Measurements from ENCODE around the gene PRLH.

Gene PRLH

DNA sequence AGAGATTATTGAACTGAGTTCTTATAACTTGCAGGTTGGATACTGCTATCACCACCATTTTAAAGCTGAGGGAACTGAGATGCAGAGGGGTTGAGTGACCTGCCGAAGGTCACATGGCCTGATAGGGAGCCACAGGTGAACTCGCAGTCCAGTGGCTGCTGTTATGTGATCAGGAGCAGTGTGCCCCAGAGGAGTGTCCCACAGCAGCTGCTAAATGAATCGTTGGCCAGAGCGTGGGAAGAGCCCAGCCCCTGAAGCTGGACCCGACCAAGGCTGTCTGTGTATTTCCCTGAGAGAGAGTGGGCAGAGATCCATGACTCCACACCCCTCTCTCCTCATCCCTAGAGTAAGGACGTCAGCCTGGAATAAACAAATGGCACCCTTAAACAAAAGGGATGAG lies 26.7 kb upstream of the PRLH start:
- DNase-seq (ENCODE audit: low spot score) = no peak

DNA sequence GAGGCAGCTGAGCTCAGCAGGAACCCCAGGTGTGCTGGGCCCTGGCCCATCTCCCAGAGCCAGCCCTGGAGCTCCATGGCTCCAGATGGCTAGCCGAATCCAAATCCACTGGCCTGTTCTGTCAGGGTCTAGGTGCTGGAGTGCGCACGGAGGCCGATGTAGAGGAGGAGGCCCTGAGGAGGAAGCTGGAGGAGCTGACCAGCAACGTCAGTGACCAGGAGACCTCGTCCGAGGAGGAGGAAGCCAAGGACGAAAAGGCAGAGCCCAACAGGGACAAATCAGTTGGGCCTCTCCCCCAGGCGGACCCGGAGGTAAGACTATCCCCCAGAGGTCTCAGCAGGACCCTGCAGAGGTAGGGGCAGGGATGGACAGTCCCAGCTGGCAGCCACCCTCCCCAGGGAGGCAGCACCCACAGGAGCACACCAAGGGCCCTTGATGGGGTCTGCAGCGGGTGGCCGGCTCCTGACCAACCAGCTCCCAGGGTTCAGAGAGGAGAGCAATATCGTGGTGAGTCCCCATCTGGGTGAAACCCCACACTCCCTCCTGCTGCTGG lies 26.1 kb upstream of the PRLH start:
- no peak for DNase-seq (ENCODE audit: low spot score)

DNA sequence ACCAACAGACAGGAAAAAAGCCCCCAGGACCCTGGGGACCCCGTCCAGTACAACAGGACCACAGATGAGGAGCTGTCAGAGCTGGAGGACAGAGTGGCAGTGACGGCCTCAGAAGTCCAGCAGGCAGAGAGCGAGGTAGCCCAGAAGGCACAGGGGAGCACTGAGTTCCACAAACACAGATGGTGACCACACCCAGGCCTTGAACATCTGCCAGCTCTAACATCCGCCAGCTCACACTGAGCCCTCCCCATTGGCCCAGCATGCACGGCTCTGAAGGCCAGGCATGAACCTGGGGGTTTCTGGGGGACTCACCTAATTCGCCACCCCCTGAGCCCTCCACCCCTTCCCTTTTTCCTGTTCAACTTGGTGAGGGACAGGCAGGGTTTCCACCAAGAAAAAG lies 25.6 kb upstream of the PRLH start:
- DNase-seq (ENCODE audit: low spot score) = peak; percentile 89

DNA sequence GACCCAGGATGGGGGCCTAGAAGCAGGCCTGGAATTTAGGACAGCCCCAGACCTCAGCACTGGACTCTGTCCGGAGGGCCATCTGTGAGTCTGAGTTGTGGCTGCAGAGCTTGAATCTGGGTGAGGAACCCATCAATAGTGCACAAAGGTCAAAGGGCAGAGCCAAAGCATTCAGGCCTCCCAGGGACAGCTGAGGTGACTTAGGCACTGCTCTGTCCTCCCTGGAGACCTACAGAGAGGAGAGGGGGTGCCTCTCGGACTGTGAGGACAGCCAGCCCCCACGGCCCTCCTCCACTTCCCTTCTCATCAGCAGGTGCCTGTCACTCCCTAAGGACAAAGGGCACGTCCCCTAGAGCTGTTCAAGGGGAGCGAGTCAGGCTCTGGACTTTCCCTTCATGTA lies 25.1 kb upstream of the PRLH start:
- no peak for DNase-seq (ENCODE audit: low spot score)

DNA sequence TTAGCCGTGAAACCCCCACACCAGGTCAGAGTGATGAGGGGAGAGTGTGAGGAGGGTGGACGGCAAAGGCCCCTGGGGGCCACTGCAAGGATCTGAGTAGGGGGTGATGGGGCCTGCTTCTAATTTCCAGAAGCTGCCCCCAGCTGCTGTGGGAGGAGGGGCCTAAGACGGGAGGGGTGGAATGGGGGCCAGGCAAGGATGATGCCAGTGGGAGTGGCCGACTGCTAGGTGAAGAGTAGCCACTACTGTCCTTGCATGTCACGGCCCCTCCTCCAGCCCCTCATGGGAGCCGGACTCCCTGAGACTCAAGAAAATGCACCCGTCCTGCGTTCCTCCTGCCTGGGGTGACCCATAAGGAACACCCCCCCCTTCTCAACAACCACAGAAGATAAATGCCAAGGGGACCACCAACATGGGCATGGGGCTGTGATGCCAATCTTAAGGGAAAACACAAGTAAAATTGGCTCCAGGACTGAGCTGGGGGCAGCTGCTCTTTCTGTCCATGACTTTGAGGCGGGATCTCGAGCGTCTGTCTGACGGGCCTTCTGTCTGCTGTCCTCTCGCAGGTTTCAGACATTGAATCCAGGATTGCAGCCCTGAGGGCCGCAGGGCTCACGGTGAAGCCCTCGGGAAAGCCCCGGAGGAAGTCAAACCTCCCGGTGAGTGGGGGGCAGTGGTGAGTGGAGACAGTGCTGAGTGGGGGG lies 24.2 kb upstream of the PRLH start:
- no peak for DNase-seq (ENCODE audit: low spot score)

DNA sequence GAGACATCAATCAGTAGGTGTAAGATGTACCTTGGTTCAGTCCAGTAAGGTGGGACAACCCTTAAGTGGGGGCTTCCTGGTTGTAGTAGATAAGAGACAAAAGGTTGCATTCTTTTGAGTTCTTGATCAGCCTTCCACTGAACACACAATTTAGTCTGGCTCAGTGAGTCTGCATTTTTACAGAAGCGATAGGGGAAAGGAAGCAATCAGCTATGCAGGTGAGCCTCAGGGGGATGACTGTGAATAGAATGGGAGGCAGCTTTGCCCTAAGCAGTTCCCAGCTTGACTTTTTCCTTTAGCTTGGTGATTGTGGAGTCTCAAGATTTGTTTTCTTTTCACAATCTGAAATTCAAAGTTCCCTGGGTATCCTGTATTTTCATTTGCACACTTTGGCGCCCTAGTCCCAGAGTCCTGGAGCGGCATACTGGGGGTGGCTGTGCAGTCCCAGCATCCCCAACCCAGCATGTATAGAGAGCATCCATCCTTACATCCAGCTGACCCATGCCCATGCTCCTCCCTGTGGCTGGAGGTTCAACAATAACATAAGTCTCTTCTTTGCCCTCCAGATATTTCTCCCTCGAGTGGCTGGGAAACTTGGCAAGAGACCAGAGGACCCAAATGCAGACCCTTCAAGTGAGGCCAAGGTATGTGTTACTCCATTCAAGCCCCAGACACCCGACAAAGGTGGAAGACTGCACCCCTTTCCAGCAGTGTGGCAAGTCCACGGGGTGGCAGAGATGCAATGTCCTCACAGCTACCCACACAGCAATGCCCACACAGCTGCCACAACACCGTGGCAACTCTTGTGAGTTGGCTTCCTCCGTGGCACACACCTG lies 20.1 kb upstream of the PRLH start:
- no peak for DNase-seq (ENCODE audit: low spot score)

DNA sequence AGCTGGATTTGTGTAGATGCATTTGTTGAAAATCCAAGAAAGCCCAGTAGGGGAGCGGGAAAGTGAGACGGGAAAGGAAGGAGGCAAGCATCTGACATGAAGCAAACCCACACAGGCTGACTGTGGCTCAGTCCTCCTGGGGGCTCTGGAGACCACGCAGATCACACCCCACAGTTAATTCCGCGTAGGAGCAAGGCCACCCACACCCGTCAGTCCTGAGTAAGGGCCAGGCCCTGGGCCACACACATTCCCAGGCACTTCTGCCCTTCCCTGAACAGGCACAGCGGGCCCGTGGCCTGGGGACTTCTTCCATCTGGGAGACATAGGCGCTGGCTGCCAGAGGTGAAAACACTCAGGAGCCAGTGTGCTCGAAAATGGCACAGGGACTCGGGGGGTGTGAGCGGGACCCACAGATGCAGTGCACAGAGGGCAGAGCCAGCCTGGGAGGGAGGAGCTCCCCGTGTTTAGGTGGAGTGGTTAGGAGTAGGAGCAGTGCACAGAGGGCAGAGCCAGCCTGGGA lies 19.4 kb upstream of the PRLH start:
- no peak for DNase-seq (ENCODE audit: low spot score)

DNA sequence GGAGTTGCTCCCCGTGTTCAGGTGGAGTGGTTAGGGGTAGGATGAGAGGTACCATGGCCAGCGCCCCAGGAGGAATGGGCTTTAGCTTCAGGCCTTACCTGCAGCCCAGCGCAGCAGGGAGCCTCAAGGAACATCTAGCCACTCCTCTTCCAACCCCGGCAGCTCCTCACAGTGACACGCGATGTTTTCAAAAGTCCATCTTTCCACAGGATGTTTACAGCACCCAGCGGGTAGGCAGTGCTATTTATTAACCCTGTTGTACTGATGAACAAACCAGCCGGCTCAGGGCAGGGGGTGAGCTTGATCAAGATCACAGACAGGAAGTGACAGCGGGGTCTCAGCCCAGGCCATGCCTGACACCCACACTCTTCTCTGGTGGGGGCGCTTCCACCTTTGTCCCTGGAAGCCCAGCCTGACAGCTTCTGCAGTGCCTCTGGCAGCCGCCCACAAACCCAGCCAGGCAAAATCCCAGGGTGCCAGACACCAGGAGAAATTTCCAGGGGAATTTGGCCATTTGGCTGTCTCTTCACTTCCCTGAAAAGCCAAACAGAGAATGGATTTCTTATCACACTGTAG lies 18.4 kb upstream of the PRLH start:
- no peak for DNase-seq (ENCODE audit: low spot score)

DNA sequence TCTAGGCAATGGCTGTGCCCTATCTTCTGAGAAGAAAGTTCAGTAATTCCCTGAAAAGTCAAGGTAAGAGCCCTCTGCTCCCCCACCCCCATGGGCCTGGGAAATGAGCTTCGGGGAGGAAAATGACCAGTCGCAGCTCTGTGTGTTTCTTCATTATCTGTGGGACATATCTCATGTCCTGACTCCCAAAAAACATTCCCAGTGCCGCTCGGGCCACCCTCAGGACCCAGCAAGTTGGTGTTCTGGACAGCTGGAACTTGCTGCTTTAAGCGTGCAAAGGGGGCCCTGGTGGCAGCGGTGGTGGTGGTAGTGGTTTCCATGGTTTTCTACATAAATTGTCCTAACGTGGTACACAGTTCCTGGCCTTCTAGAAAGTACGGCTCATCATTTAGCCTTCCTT lies 17.2 kb upstream of the PRLH start:
- no peak for DNase-seq (ENCODE audit: low spot score)

DNA sequence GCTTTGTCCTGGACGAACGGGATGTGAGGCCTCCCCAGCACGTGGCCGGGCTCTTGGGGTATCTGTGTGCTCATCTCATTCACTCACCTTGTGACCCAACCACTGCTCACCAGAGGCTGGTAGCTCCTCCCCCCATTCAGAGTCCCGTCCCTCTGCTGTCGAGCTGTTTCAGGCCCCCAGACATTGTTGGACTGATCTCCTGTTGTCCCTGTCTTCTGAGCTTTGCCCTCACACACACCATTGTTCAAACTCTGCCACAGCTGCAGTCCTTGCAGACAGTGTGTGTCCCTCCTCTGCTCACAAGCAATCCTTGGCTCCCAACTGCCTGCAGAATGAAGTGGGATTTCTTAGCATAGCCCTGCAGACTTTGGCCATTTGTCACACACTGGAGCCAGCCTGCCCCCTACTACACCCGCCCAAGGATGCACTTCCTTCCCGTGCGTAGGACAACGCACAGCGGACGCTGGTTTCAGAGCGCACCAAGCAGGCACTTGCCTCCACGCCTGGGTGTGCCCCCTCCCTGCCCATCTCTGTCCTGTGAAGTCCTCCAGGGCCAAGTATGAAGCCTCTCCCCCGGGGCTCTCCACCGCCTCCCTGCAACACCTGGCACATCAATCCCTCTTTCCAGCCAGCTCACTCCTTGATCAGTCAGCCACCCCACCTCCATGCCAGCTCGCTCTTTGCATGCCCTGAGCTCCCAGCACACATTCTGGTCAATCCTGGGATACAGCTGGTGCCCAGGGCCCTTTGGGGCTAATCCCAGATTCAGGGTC lies 16.5 kb upstream of the PRLH start:
- no peak for DNase-seq (ENCODE audit: low spot score)

DNA sequence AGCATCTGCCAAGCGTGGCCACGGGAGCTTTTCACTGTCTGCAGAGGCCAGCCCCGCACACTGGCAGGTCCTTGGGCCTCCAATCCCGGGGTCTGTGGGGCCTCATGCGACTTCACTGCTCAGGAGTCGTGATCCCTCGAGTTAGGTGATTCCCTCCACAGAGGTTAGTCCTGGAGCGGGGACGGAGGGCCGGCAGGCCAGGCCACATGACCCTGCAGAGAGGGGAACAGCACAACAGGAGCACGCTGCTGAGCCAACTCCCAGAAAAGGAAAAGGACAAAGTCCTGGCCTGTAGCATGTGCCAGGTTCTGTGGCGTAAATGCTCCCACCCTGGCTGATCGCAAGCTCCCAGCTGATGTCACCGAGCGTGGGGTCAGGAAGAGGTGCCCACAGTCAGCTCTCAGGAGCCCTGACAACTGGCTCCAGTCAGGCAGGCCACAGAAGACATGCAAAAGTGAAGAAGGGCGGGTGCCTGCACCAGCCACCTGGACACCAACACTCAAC lies 15.3 kb upstream of the PRLH start:
- no peak for DNase-seq (ENCODE audit: low spot score)

DNA sequence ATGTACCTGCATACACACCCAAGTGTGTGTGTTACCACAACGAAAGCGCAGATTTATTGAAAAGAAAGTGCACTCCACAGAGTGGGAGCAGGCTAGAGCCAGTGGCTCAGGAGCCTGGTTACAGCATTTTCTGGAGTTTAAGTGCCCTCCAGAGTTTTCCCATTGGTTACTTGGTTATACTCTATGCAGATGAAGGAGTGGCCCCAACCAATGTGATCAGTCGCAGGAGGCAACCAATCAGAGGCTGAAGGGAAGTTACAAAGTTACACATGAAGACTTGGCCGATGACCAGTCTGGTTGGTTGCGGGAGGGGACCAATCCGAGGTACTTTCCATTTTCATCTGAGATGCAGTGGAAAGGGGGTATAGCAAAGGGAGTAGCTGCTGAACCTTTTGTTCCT lies 13.5 kb upstream of the PRLH start:
- DNase-seq (ENCODE audit: low spot score) = no peak

DNA sequence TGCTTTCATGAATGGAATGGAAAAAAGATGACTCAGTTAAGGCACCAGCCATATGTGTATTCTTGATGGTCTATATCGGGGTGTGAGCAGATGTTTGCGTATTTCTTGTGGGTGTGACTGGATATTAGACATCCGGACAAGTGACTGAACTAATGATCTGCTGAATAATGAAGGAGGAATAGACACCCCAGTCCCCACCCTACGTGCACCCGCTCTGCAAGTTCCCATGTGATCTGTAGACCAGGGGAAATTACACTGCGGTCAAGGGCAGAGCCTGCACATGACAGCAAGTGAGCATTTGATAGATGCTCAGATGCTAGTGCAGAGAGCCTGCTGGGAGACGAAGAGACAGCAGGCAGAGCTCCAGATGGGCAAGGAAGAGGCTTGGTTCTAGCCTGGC lies 12.4 kb upstream of the PRLH start:
- no peak for DNase-seq (ENCODE audit: low spot score)

DNA sequence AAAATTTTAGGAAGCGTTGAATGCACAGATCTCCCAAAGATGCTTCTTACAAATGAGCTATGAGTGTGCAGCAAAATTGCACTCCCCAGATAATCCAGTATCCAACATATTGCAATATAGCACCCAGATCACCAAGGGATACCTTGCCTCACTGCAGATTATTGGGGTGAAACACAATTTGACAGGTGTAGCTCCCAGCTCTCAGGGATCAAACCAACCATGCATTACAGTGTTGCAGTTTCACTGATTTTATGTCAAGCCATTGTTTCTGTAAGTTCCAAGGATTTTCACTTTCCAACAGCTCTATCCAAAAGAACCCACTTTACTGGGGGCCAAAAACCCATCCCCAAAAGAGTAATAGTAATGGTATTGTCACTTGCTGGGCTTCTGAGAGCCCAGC lies 10.8 kb upstream of the PRLH start:
- no peak for DNase-seq (ENCODE audit: low spot score)

DNA sequence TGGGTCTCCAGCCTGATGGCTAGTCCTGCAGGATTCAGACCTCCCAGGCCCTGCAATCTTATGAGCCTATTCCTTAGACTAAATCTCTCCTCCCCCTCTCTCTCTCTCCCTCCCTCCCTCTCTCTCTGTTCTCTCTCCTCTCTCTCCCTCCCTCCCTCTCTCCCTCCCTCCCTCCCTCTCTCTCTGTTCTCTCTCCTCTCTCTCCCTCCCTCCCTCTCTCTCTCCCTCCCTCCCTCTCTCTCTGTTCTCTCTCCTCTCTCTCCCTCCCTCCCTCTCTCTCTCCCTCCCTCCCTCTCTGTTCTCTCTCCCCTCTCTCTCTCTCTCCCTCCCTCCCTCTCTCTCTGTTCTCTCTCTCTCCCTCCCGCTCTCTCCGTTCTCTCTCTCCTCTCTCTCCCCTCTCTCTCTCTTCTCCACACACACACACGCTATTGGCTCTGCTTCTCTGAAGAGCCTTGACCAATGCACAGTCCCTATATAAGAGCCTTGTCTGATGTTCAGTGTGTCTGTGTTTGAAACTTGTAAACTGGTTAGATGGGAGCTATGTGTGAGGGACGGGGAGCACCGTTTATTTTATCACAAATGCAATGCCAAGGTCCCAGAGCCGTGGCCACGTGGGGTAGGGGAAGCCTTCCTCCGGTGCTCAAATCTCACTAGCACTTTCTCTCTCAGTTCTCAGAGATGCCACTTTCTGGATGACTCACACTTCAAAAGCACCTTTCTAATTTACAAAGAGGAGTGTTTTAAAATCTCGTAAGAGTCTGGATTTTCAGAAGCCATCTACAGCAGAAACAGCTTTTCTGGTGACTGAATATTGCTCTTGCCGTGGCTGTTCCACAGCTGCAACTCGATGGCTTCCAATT lies 9.4 kb upstream of the PRLH start:
- DNase-seq (ENCODE audit: low spot score) = no peak

DNA sequence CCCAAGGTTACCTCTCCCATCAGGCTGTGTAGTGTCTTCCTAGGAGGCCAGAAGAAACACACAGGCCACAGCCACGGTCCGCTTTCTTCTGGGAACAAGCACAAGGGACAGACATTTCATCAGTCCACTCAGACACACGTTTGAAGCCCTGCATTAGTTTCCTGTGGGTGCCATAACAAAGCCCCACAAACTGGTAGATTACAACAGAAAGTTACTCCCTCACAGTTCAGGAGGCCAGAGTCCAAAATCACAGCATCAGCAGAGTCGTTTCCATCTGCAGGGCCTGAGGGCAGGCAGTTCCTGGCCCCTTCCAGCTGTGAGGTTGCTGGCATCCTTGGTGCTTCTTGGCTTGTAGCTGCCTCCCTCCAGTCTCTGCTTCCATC lies 8.8 kb upstream of the PRLH start:
- no peak for DNase-seq (ENCODE audit: low spot score)

DNA sequence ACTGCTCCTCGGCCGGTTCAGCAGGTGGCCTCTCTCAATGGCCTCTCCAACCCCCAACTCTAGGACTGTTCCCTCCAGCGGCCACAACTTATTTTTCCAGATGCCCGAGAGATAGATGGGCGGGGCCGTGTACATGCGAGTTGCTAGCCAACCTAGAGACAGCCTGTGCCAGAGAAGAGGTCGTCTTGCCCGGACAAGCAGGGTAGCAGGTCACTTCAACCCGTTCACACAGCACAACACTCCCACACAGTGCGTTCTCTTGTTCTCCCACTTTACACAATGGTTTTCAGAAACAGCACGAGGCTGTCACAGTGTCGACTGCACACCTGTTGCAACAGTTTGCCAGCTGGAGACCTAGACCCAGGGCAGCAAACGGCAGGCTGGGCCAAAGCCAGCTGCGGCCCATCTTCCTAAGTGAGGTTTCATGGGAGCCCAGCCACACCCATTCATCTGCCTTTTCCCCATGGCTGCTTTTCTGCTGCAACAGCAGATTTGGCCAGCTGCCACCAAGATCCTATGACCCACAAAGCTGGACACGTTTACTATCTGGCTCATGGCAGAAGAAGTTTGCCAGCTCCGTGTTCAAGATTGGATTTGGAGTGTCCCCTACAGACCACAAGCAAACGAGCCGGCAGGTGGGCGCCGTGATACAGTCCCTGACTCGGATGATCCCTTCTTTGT lies 7.3 kb upstream of the PRLH start:
- DNase-seq (ENCODE audit: low spot score) = peak; percentile 50

DNA sequence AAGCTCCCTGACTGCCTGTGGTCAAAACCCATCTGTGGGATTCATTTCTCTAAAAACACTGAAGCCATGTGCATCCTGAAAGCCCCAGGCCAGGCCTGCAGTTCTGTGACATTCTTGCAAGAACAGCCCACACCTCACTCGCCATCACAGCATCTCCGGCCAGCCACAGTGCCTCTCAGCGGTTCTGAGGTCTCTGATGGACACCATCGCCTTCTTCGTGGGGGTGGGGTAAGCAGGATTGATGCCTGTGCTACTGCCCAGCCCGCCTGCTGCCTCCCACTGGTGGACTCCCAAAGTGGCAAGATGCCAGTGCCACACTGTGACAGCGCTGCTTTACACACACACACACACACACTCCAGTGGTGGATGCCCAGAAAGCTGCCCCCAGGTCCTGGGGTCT lies 5.2 kb upstream of the PRLH start:
- no peak for DNase-seq (ENCODE audit: low spot score)

DNA sequence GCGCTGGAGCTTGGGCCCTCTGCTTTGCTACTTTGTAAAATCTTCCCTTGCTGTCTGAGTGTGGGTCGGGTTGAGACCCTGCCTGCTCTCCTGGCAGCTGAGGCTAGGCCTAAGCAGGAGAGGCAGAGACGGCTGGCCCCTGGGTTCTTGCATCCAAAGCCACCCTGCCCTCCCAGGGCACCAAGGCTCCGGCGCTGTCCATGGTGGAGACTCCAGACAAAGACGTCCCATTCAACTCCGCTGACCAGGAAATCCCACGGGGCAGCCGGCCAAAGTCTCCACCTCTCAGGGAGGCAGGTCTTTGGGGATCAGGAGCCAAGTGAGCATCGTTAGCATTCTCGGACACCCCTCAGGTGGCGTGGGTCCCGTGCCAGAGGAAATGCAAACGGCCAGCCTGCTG lies 2.6 kb upstream of the PRLH start:
- peak; percentile 61 for DNase-seq (ENCODE audit: low spot score)

DNA sequence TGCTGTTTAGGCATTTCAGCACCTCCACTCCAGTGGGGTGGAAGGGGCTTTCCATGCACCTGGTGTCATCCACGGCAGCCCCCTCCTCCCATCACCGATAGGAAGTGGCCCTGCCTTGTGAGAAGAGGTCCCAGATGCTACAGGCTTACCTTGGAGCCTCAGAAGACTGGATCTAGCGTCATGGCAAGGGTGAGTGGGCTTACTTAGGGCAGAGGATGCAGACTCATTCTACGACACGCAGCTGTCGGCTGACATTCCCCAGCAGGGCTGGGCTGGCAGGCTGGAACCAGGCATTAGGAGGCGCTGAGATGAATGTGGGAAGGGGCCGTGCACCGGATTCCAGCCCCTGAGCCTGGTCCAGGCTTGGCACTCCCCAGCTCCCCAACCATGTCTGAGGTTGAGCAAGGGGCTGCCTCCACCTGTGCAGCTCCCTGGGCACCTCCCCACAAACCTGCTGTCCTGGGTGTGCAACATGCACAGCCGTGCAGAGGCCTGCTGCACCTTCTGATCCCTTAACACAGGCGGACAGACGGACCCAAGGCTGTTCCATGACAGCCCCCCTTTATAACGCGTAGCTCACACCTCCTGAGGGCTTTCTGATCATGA lies 1.7 kb upstream of the PRLH start:
- no peak for DNase-seq (ENCODE audit: low spot score)
